HCT116 (cell line): ENCODE results near the gene U2AF2. TPM values are rescaled to one million over a fixed set of nuclear protein-coding genes. Genes with fewer than 3 reads are reported as not detected.

ENCODE experiments used
- ATAC-seq: fragments of 200-7000 bp; cut with Tn5 transposase; 2 replicates; pipeline ENCODE4 v1.9.1; 2020; ENCODE audit warnings: mild to moderate bottlenecking, moderate library complexity
- BruUV-seq: library from RNA; stranded (reverse); fragments of 400-500 nt; replicated peaks from 2 replicates; lab custom pipeline; 2021; lab: Mats Ljungman, UMichigan
- CTCF ChIA-PET: fragments of 300-600 bp; sonication (Branson Sonifier 250); formaldehyde crosslinking; loops from one replicate; lab custom pipeline; 2021; ENCODE audit warnings: antibody characterized with exemption; lab: Charles Lee
- POLR2A ChIA-PET: fragments of 300-600, 350-600 bp; sonication (Branson Sonifier 250); formaldehyde crosslinking; loops from one replicate; lab custom pipeline; 2021; ENCODE audit warnings: antibody characterized with exemption; lab: Charles Lee
- RAD21 ChIA-PET, 2 experiments: fragments of 300-600 bp; sonication (Branson Sonifier 250); formaldehyde crosslinking; loops; one replicate each; lab custom pipeline; 2023; ENCODE audit warnings: low total read pairs in 2 of 2; ENCODE audit not compliant: uncharacterized antibody in 2 of 2, unreplicated experiment in 2 of 2, low non-redundant PET in 1 of 2; lab: Charles Lee
- DNase-seq: peaks from one replicate; pipeline ENCODE4 v3.0.0-alpha.2; 2010; ENCODE audit warnings: low read depth, low spot score
- H2AFZ ChIP-seq: fragments of 200-600 bp; shearing (Covaris generic), sonication (generic); 2 replicates; pipeline ENCODE4 v1.6.1; 2017; ENCODE audit warnings: low read depth, mixed run types, mixed read lengths, antibody characterized with exemption, low read length; ENCODE audit not compliant: poor library complexity, severe bottlenecking
- H3K27ac ChIP-seq: 2 replicates; pipeline ENCODE4 v1.5.1; 2012; ENCODE audit warnings: low read depth, low read length
- H3K27me3 ChIP-seq: fragments of 200-600 bp; sonication (generic); 2 replicates; pipeline ENCODE4 v1.6.1; 2016; ENCODE audit warnings: mixed run types, low read length, mixed read lengths; ENCODE audit not compliant: insufficient read depth
- H3K36me3 ChIP-seq, 2 experiments: fragments of 200-500 bp in 1 of 2; fragments of 200-600 bp in 1 of 2; sonication (Bioruptor generic) in 1 of 2; sonication (generic) in 1 of 2; 2 replicates each; pipeline versions ENCODE4 v1.5.1 to v1.6.1; 2014 to 2016; ENCODE audit warnings: low read length in 2 of 2, inconsistent platforms in 1 of 2, mixed read lengths in 1 of 2, mixed run types in 1 of 2; ENCODE audit not compliant: insufficient read depth in 2 of 2, control insufficient read depth in 1 of 2
- H3K4me1 ChIP-seq, 2 experiments: fragments of 200-600 bp in 1 of 2; sonication (generic) in 1 of 2; 2 replicates each; pipeline versions ENCODE4 v1.5.1 to v1.6.1; 2012 to 2017; ENCODE audit warnings: low read length in 2 of 2, inconsistent platforms in 1 of 2, mild to moderate bottlenecking in 1 of 2, mixed read lengths in 1 of 2, mixed run types in 1 of 2, moderate library complexity in 1 of 2; ENCODE audit not compliant: insufficient read depth in 2 of 2, control insufficient read depth in 1 of 2
- H3K4me2 ChIP-seq: fragments of 200-600 bp; sonication (generic); 2 replicates; pipeline ENCODE4 v1.6.1; 2017; ENCODE audit warnings: mixed run types, low read length, mixed read lengths
- H3K4me3 ChIP-seq, 2 experiments: fragments of 200-600 bp in 1 of 2; sonication (generic) in 1 of 2; replicated peaks in 1 of 2; 2 replicates each; pipeline ENCODE4 v1.5.1; 2011 to 2016; ENCODE audit warnings: low read length in 2 of 2, control low read depth in 1 of 2, low read depth in 1 of 2, mild to moderate bottlenecking in 1 of 2, mixed read lengths in 1 of 2, mixed run types in 1 of 2
- H3K79me2 ChIP-seq: fragments of 200-600 bp; sonication (generic); 2 replicates; pipeline ENCODE4 v1.6.1; 2017; ENCODE audit warnings: mild to moderate bottlenecking, mixed run types, low read length, moderate library complexity, mixed read lengths; ENCODE audit not compliant: insufficient read depth
- H3K9ac ChIP-seq: fragments of 200-600 bp; sonication (generic); 2 replicates; pipeline ENCODE4 v1.6.1; 2016; ENCODE audit warnings: low read length, mixed read lengths
- H3K9me2 ChIP-seq: fragments of 200-600 bp; sonication (generic), shearing (Covaris generic); 2 replicates; pipeline ENCODE4 v1.6.1; 2017; ENCODE audit warnings: mixed run types, mild to moderate bottlenecking, moderate library complexity; ENCODE audit not compliant: insufficient read depth
- H3K9me3 ChIP-seq, 2 experiments: fragments of 200-500 bp in 1 of 2; fragments of 200-600 bp in 1 of 2; sonication (Bioruptor generic) in 1 of 2; sonication (generic) in 1 of 2; 2 replicates each; pipeline ENCODE4 v1.6.1; 2014 to 2017; ENCODE audit warnings: low read length in 2 of 2, mixed read lengths in 2 of 2, inconsistent platforms in 1 of 2, low read depth in 1 of 2, mild to moderate bottlenecking in 1 of 2, mixed run types in 1 of 2, moderate library complexity in 1 of 2; ENCODE audit not compliant: control insufficient read depth in 1 of 2, insufficient read depth in 1 of 2
- H4K20me1 ChIP-seq: fragments of 200-600 bp; sonication (generic), shearing (Covaris generic); 2 replicates; pipeline ENCODE4 v1.6.1; 2017; ENCODE audit warnings: mixed run types, mild to moderate bottlenecking, moderate library complexity; ENCODE audit not compliant: insufficient read depth
- ATF3 ChIP-seq: IDR thresholded peaks from 2 replicates; pipeline ENCODE4 v1.6.1; 2012
- EGR1 ChIP-seq: IDR thresholded peaks from 2 replicates; pipeline ENCODE4 v1.6.1; 2012; ENCODE audit warnings: low read depth
- ELF1 ChIP-seq: IDR thresholded peaks from 2 replicates; pipeline ENCODE4 v1.6.1; 2012; ENCODE audit warnings: low read depth, borderline replicate concordance
- EZH2 ChIP-seq: fragments of 200-600 bp; sonication (generic); IDR thresholded peaks from 2 replicates; pipeline ENCODE4 v1.6.1; 2017; ENCODE audit warnings: antibody characterized with exemption, mixed run types
- POLR2A ChIP-seq: IDR thresholded peaks from 2 replicates; pipeline ENCODE4 v1.7.0; 2011; ENCODE audit warnings: borderline replicate concordance; ENCODE audit not compliant: insufficient read depth, insufficient read length; ENCODE audit errors: extremely low read depth
- POLR2AphosphoS5 ChIP-seq: IDR thresholded peaks from 2 replicates; pipeline ENCODE4 v1.6.1; 2011; ENCODE audit warnings: mild to moderate bottlenecking, low read depth, low read length, moderate library complexity
- REST ChIP-seq: IDR thresholded peaks from 2 replicates; pipeline ENCODE4 v1.6.1; 2012; ENCODE audit warnings: low read depth
- SP1 ChIP-seq: IDR thresholded peaks from 2 replicates; pipeline ENCODE4 v1.6.1; 2012; ENCODE audit warnings: low read depth
- YY1 ChIP-seq: IDR thresholded peaks from 2 replicates; pipeline ENCODE4 v1.6.1; 2011; ENCODE audit warnings: low read length, low read depth, moderate library complexity, mild to moderate bottlenecking; ENCODE audit not compliant: insufficient replicate concordance; ENCODE audit errors: extremely low read depth
- ZNF274 ChIP-seq: fragments of 200-500 bp; sonication (Bioruptor generic); IDR thresholded peaks from 2 replicates; pipeline ENCODE4 v1.6.1; 2014; ENCODE audit warnings: mild to moderate bottlenecking, low read depth, low read length, inconsistent platforms
- intact Hi-C: fragments of 100-400 bp; cut with micrococcal nuclease; formaldehyde crosslinking; loops from 2 replicates; pipeline ENCODE4 v1.10.0; 2022
- total RNA-seq: library from RNA; stranded (reverse); gene quantifications from one replicate; pipeline ENCODE4 v1.2.1, GENCODE V29; 2021; ENCODE audit not compliant: unreplicated experiment
- TF ChIP-seq, protein P1 (sequence below), 3 experiments: fragments of 200-600 bp in 1 of 3; sonication (generic) in 1 of 3; IDR thresholded peaks in 2 of 3; conservative IDR thresholded peaks in 1 of 3; 2 replicates each; pipeline ENCODE4 v1.5.1; 2012 to 2017; ENCODE audit warnings: low read depth in 2 of 3, low read length in 2 of 3, antibody characterized with exemption in 1 of 3, borderline replicate concordance in 1 of 3, control low read depth in 1 of 3, mild to moderate bottlenecking in 1 of 3, mixed read lengths in 1 of 3, mixed run types in 1 of 3, moderate library complexity in 1 of 3; ENCODE audit not compliant: insufficient read depth in 1 of 3

Gene U2AF2
- total RNA-seq, 1 experiment from 2014 or later = 259 TPM

- ChIA-PET CTCF (no interaction called here), POLR2A (no interaction called here), RAD21 (no interaction called here)
- TSS peak; percentile 22 for BruUV-seq
- no peaks in the 10 kb centered on the region for H3K9me2 ChIP-seq
- no peaks in the 10 kb centered on the region for H4K20me1 ChIP-seq
- ATAC-seq (no peak), DNase-seq (no peak)
- intact Hi-C loops = no loop called here
- no peak overlapping the region for H3K9ac ChIP-seq
- no peak overlapping the region for H3K27ac ChIP-seq
- peaks cover 27 to 29% of the 10 kb centered on the region in 2 experiments; a peak in 3 of 4 replicates for H3K36me3 ChIP-seq
- no peak overlapping the region for H2AFZ ChIP-seq
- no peaks in the 10 kb centered on the region for H3K9me3 ChIP-seq
- no peaks in the 10 kb centered on the region for H3K27me3 ChIP-seq
- no peak for TF ChIP-seq ZNF274
- H3K4me1 ChIP-seq = no peaks in the 10 kb centered on the region
- H3K4me3 ChIP-seq = no peak overlapping the region
- H3K79me2 ChIP-seq = no peaks in the 10 kb centered on the region
- no peak overlapping the region for H3K4me2 ChIP-seq
Observed at GRCh38 chr19:55695511-55696290, 40.9 kb downstream of the U2AF2 start.

GRCh38 chr19:55696301-55697068 is 41.6 kb downstream of the U2AF2 start:
- ChIA-PET CTCF (no interaction called here), RAD21 (no interaction called here), POLR2A (no interaction called here)
- no peaks in the 10 kb centered on the region for H3K4me1 ChIP-seq
- no peaks in the 10 kb centered on the region for H3K9me2 ChIP-seq
- H3K4me3 ChIP-seq = no peak overlapping the region
- no peak overlapping the region for H3K4me2 ChIP-seq
- peaks cover 23 to 29% of the 10 kb centered on the region in 2 experiments; a peak in 3 of 4 replicates for H3K36me3 ChIP-seq
- BruUV-seq = no TSS peak
- H4K20me1 ChIP-seq = no peaks in the 10 kb centered on the region
- DNase-seq (no peak), ATAC-seq (no peak)
- intact Hi-C loops = no loop called here
- no peaks in the 10 kb centered on the region for H3K9me3 ChIP-seq
- H3K9ac ChIP-seq = no peak overlapping the region
- H3K27ac ChIP-seq = no peak overlapping the region
- no peak overlapping the region for H2AFZ ChIP-seq
- no peaks in the 10 kb centered on the region for H3K79me2 ChIP-seq
- no peaks in the 10 kb centered on the region for H3K27me3 ChIP-seq
- no peak for TF ChIP-seq ATF3
- TF ChIP-seq POLR2A = no peak
- TF ChIP-seq YY1 = no peak
- TF ChIP-seq ZNF274 = no peak
- TF ChIP-seq ELF1 = no peak
- no peak for TF ChIP-seq SP1
- TF ChIP-seq EZH2 = no peak
- TF ChIP-seq REST = no peak
- TF ChIP-seq, protein P1, sequence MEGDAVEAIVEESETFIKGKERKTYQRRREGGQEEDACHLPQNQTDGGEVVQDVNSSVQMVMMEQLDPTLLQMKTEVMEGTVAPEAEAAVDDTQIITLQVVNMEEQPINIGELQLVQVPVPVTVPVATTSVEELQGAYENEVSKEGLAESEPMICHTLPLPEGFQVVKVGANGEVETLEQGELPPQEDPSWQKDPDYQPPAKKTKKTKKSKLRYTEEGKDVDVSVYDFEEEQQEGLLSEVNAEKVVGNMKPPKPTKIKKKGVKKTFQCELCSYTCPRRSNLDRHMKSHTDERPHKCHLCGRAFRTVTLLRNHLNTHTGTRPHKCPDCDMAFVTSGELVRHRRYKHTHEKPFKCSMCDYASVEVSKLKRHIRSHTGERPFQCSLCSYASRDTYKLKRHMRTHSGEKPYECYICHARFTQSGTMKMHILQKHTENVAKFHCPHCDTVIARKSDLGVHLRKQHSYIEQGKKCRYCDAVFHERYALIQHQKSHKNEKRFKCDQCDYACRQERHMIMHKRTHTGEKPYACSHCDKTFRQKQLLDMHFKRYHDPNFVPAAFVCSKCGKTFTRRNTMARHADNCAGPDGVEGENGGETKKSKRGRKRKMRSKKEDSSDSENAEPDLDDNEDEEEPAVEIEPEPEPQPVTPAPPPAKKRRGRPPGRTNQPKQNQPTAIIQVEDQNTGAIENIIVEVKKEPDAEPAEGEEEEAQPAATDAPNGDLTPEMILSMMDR (IDR thresholded peaks at IDR 0.05 in 2 of 3, conservative IDR thresholded peaks at IDR 0.05 in 1 of 3; ENCODE audit: borderline replicate concordance in 1 of 3, insufficient read depth in 1 of 3, low read depth in 2 of 3, low read length in 2 of 3) = no peak
- no peak for TF ChIP-seq POLR2AphosphoS5
- TF ChIP-seq EGR1 = no peak
